HEK293 (cell line): ENCODE results near the gene FADS1.

ENCODE experiments used
- CTCF ChIA-PET: fragments of 350-600 bp; formaldehyde crosslinking; extraction: SDS; loops from one replicate; lab custom pipeline; 2021; ENCODE audit warnings: antibody characterized with exemption; lab: Yijun Ruan, JAX
- POLR2A ChIA-PET: fragments of 300-600 bp; formaldehyde crosslinking; extraction: SDS; loops from one replicate; lab custom pipeline; 2020; ENCODE audit warnings: antibody characterized with exemption, inconsistent platforms; lab: Yijun Ruan, JAX
- H3K27ac ChIP-seq: fragments of 200-500 bp; sonication (Bioruptor generic); 2 replicates; pipeline ENCODE4 v1.5.1; 2014; ENCODE audit warnings: low read depth, low read length, control low read depth, inconsistent platforms; ENCODE audit errors: extremely low read depth
- H3K36me3 ChIP-seq, 2 experiments: fragments of 200-500 bp in 1 of 2; sonication (Bioruptor generic) in 1 of 2; 1 replicate in 1 of 2; 2 replicates in 1 of 2; pipeline ENCODE4 v1.5.1; 2014 to 2017; ENCODE audit warnings: inconsistent platforms in 2 of 2, low read length in 2 of 2; ENCODE audit not compliant: control insufficient read depth in 2 of 2, insufficient read depth in 1 of 2
- H3K4me1 ChIP-seq: fragments of 200-500 bp; sonication (Bioruptor generic); 2 replicates; pipeline ENCODE4 v1.5.1; 2014; ENCODE audit warnings: mild to moderate bottlenecking, low read length, inconsistent platforms; ENCODE audit not compliant: control insufficient read depth, insufficient read depth
- H3K4me3 ChIP-seq: 2 replicates; pipeline ENCODE4 v1.5.1; 2011; ENCODE audit warnings: low read depth, mild to moderate bottlenecking, control low read depth, low read length, moderate library complexity
- H3K9me3 ChIP-seq: fragments of 200-500 bp; sonication (Bioruptor generic); 2 replicates; pipeline ENCODE4 v1.5.1; 2014; ENCODE audit warnings: low read depth, low read length, inconsistent platforms; ENCODE audit not compliant: control insufficient read depth, insufficient read depth
- EGR2 ChIP-seq: fragments of 450-650 bp; formaldehyde crosslinking; IDR thresholded peaks from 2 replicates; pipeline ENCODE4 v1.5.1; 2016; ENCODE audit warnings: low read depth, missing biosample characterization, missing genetic modification characterization
- GFI1B ChIP-seq: fragments of 450-650 bp; formaldehyde crosslinking; IDR thresholded peaks from 2 replicates; pipeline ENCODE4 v1.5.1; 2016; ENCODE audit warnings: missing biosample characterization, missing genetic modification characterization
- GLI2 ChIP-seq: fragments of 450-650 bp; formaldehyde crosslinking; IDR thresholded peaks from 2 replicates; pipeline ENCODE4; 2017; ENCODE audit warnings: missing biosample characterization, missing genetic modification characterization, low read depth, borderline replicate concordance
- SALL2 ChIP-seq: fragments of 450-650 bp; formaldehyde crosslinking; IDR thresholded peaks from 2 replicates; pipeline ENCODE4 v1.5.0; 2017; ENCODE audit warnings: missing biosample characterization, mild to moderate bottlenecking, missing genetic modification characterization, borderline replicate concordance
- WT1 ChIP-seq: fragments of 450-650 bp; formaldehyde crosslinking; IDR thresholded peaks from 2 replicates; pipeline ENCODE4 v1.5.1; 2016; ENCODE audit warnings: missing biosample characterization, missing genetic modification characterization
- ZNF114 ChIP-seq: fragments of 450-650 bp; formaldehyde crosslinking; IDR thresholded peaks from 2 replicates; pipeline ENCODE4 v1.5.0; 2017; ENCODE audit warnings: missing biosample characterization, missing genetic modification characterization
- ZNF140 ChIP-seq: fragments of 450-650 bp; formaldehyde crosslinking; IDR thresholded peaks from 2 replicates; pipeline ENCODE4 v1.5.1; 2016; ENCODE audit warnings: missing biosample characterization, missing genetic modification characterization
- ZNF175 ChIP-seq: fragments of 450-650 bp; formaldehyde crosslinking; IDR thresholded peaks from 2 replicates; pipeline ENCODE4 v1.5.1; 2016; ENCODE audit warnings: missing biosample characterization, missing genetic modification characterization
- ZNF23 ChIP-seq: fragments of 450-650 bp; formaldehyde crosslinking; IDR thresholded peaks from 2 replicates; pipeline ENCODE4 v1.5.1; 2016; ENCODE audit warnings: missing biosample characterization, missing genetic modification characterization, borderline replicate concordance
- ZNF37A ChIP-seq: fragments of 450-650 bp; IDR thresholded peaks from 2 replicates; pipeline ENCODE4 v1.5.1; 2018; ENCODE audit warnings: missing biosample characterization, missing genetic modification characterization
- ZNF416 ChIP-seq: fragments of 450-650 bp; formaldehyde crosslinking; IDR thresholded peaks from 2 replicates; pipeline ENCODE4 v1.5.1; 2016; ENCODE audit warnings: missing biosample characterization, missing genetic modification characterization
- ZNF560 ChIP-seq: fragments of 450-650 bp; formaldehyde crosslinking; IDR thresholded peaks from 2 replicates; pipeline ENCODE4 v1.5.1; 2017; ENCODE audit warnings: missing biosample characterization, missing genetic modification characterization, borderline replicate concordance
- ZNF571 ChIP-seq: fragments of 450-650 bp; formaldehyde crosslinking; IDR thresholded peaks from 2 replicates; pipeline ENCODE4 v1.5.0; 2017; ENCODE audit warnings: missing biosample characterization, missing genetic modification characterization
- ZNF776 ChIP-seq: fragments of 450-650 bp; formaldehyde crosslinking; IDR thresholded peaks from 2 replicates; pipeline ENCODE4 v1.5.0; 2017; ENCODE audit warnings: missing biosample characterization, missing genetic modification characterization, borderline replicate concordance
- TF ChIP-seq, protein P1 (sequence below): fragments of 450-650 bp; formaldehyde crosslinking; IDR thresholded peaks from 2 replicates; pipeline ENCODE4 v1.5.1; 2017; ENCODE audit warnings: missing biosample characterization, missing genetic modification characterization
- TF ChIP-seq, protein P2 (sequence below): sonication (generic); formaldehyde crosslinking; IDR thresholded peaks from 2 replicates; pipeline ENCODE4 v1.8.1; 2022; ENCODE audit warnings: mild to moderate bottlenecking, moderate library complexity, missing genetic modification reagents
- TF ChIP-seq, protein P3 (sequence below): fragments of 450-650 bp; formaldehyde crosslinking; IDR thresholded peaks from 2 replicates; pipeline ENCODE4 v1.5.1; 2016; ENCODE audit warnings: missing biosample characterization, missing genetic modification characterization
- TF ChIP-seq, protein P4 (sequence below): fragments of 450-650 bp; formaldehyde crosslinking; IDR thresholded peaks from 2 replicates; pipeline ENCODE4 v1.5.1; 2017; ENCODE audit warnings: missing biosample characterization, missing genetic modification characterization
- TF ChIP-seq, protein P5 (sequence below): fragments of 450-650 bp; formaldehyde crosslinking; IDR thresholded peaks from 2 replicates; pipeline ENCODE4 v1.5.1; 2016; ENCODE audit warnings: missing biosample characterization, missing genetic modification characterization
- TF ChIP-seq, protein P6 (sequence below): fragments of 450-650 bp; formaldehyde crosslinking; IDR thresholded peaks from 2 replicates; pipeline ENCODE4 v1.5.0; 2017; ENCODE audit warnings: missing biosample characterization, missing genetic modification characterization, borderline replicate concordance
- TF ChIP-seq, protein P7 (sequence below): fragments of 450-650 bp; formaldehyde crosslinking; IDR thresholded peaks from 2 replicates; pipeline ENCODE4 v1.5.1; 2016; ENCODE audit warnings: missing biosample characterization, missing genetic modification characterization, borderline replicate concordance

The FADS1 gene

DNA sequence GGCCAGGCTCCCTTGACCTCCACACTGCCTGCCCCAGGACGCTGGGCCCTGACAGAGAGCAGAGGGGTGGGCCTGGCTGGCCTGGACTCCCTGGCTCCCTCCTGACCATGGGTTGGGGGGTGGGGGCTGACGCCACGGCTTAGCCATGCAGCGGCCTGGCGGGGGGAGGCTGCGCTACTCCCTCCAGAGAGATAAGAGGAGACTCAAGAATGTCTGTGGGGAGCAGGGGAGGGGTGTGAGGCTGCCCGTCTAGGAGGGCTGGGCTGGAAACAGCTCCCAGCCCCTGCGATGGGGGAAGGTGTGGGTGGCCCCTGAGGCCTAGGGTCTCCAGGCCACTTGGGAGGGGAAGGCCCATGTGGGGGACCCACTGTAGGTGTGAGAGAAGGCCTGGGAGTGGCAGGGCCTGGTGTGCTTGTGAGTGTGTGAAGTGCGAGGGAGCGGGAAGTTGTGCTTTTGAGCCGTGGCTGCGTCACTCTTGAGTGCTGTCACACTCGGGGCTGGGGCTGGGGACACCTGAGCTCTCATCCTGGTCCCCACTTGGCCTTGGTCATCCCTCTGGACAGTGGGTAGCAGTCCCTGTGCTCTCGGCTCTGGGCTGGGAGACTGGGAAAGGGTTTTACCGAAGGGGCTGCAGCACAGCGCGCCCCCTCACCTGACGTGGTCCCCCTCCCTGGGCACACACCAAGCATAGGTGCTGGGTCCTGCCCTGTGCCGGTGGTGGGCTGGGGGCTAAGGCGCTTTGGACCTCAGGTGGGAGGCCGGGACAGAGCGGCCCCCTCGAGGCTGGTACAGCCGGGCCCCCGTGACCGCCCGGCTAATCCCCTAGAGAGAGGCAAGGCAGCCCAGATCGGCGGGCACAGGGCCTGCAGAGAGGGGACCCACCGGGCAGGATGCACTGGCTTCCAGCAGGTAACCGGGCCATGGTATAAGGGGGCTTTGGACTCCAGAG lies 62.0 kb downstream of the FADS1 start:
- no peak overlapping the region for H3K27ac ChIP-seq
- ChIA-PET POLR2A (no interaction called here), CTCF (interaction anchor here (0.6 to 1.7 kb wide), 5 partner anchors 12 to 354 kb away, joined by 3 to 5 read pairs (median 3); no protein-coding TSS in a partner anchor)
- H3K9me3 ChIP-seq: no peaks in the 10 kb centered on the region
- H3K36me3 ChIP-seq: no peaks in the 10 kb centered on the region
- H3K4me1 ChIP-seq: no peaks in the 10 kb centered on the region; the same call in 1 of the 2 replicates
- TF ChIP-seq, protein P1, sequence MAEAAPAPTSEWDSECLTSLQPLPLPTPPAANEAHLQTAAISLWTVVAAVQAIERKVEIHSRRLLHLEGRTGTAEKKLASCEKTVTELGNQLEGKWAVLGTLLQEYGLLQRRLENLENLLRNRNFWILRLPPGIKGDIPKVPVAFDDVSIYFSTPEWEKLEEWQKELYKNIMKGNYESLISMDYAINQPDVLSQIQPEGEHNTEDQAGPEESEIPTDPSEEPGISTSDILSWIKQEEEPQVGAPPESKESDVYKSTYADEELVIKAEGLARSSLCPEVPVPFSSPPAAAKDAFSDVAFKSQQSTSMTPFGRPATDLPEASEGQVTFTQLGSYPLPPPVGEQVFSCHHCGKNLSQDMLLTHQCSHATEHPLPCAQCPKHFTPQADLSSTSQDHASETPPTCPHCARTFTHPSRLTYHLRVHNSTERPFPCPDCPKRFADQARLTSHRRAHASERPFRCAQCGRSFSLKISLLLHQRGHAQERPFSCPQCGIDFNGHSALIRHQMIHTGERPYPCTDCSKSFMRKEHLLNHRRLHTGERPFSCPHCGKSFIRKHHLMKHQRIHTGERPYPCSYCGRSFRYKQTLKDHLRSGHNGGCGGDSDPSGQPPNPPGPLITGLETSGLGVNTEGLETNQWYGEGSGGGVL (tag by site-specific recombination): no peak; the same call in 1 of the 2 replicates
- no peak for TF ChIP-seq ZNF571
- TF ChIP-seq, protein P2, sequence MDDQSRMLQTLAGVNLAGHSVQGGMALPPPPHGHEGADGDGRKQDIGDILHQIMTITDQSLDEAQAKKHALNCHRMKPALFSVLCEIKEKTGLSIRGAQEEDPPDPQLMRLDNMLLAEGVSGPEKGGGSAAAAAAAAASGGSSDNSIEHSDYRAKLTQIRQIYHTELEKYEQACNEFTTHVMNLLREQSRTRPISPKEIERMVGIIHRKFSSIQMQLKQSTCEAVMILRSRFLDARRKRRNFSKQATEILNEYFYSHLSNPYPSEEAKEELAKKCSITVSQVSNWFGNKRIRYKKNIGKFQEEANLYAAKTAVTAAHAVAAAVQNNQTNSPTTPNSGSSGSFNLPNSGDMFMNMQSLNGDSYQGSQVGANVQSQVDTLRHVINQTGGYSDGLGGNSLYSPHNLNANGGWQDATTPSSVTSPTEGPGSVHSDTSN (CRISPR knock-in tag): no peak
- TF ChIP-seq SALL2 (tag by site-specific recombination): no peak
- TF ChIP-seq GFI1B (tag by site-specific recombination): no peak
- H3K4me3 ChIP-seq: no peak overlapping the region

DNA sequence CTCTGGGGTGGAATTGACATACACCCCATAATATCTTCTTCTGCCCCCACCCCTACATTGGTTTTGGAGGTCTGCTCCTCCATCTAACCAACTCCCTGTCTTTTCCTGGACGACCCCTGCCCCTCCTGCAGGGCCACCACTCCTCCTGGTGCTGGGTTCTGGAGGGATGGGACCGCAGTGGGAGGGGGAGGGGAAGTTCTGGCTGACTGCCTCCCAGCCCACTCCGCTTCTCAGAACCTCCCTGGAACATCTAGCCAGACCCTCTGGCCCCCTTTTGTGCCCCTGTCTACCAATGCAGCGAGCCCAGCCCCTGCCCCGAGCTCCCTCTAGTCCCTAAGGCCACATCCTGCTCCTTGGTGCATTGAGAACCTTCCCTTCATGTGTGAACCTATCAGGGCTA lies 63.1 kb downstream of the FADS1 start:
- Histone ChIP-seq H3K4me3 (no peak overlapping the region), H3K9me3 (no peaks in the 10 kb centered on the region), H3K4me1 (no peaks in the 10 kb centered on the region; the same call in 1 of the 2 replicates), H3K36me3 (no peaks in the 10 kb centered on the region), H3K27ac (no peak overlapping the region)
- POLR2A ChIA-PET: interaction anchor here (0.6 to 1.1 kb wide), 2 partner anchors 26 to 293 kb away, joined by 3 to 4 read pairs; no protein-coding TSS in a partner anchor
- CTCF ChIA-PET: interaction anchor here (0.6 to 1.7 kb wide), 11 partner anchors 8 to 355 kb away, joined by 3 to 7 read pairs (median 3); no protein-coding TSS in a partner anchor
- TF ChIP-seq WT1 (tag by site-specific recombination) (no peak), ZNF140 (tag by site-specific recombination) (no peak), ZNF23 (no peak), GLI2 (tag by site-specific recombination) (no peak), ZNF37A (no peak), EGR2 (tag by site-specific recombination) (no peak), ZNF560 (no peak), ZNF114 (no peak), ZNF776 (no peak), ZNF416 (tag by site-specific recombination) (no peak), ZNF175 (tag by site-specific recombination) (no peak)
- TF ChIP-seq, protein P3, sequence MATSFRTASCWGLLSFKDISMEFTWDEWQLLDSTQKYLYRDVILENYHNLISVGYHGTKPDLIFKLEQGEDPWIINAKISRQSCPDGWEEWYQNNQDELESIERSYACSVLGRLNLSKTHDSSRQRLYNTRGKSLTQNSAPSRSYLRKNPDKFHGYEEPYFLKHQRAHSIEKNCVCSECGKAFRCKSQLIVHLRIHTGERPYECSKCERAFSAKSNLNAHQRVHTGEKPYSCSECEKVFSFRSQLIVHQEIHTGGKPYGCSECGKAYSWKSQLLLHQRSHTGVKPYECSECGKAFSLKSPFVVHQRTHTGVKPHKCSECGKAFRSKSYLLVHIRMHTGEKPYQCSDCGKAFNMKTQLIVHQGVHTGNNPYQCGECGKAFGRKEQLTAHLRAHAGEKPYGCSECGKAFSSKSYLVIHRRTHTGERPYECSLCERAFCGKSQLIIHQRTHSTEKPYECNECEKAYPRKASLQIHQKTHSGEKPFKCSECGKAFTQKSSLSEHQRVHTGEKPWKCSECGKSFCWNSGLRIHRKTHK: no peak
- TF ChIP-seq, protein P4, sequence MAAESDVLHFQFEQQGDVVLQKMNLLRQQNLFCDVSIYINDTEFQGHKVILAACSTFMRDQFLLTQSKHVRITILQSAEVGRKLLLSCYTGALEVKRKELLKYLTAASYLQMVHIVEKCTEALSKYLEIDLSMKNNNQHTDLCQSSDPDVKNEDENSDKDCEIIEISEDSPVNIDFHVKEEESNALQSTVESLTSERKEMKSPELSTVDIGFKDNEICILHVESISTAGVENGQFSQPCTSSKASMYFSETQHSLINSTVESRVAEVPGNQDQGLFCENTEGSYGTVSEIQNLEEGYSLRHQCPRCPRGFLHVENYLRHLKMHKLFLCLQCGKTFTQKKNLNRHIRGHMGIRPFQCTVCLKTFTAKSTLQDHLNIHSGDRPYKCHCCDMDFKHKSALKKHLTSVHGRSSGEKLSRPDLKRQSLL: no peak
- TF ChIP-seq, protein P5, sequence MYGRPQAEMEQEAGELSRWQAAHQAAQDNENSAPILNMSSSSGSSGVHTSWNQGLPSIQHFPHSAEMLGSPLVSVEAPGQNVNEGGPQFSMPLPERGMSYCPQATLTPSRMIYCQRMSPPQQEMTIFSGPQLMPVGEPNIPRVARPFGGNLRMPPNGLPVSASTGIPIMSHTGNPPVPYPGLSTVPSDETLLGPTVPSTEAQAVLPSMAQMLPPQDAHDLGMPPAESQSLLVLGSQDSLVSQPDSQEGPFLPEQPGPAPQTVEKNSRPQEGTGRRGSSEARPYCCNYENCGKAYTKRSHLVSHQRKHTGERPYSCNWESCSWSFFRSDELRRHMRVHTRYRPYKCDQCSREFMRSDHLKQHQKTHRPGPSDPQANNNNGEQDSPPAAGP: no peak
- TF ChIP-seq, protein P6, sequence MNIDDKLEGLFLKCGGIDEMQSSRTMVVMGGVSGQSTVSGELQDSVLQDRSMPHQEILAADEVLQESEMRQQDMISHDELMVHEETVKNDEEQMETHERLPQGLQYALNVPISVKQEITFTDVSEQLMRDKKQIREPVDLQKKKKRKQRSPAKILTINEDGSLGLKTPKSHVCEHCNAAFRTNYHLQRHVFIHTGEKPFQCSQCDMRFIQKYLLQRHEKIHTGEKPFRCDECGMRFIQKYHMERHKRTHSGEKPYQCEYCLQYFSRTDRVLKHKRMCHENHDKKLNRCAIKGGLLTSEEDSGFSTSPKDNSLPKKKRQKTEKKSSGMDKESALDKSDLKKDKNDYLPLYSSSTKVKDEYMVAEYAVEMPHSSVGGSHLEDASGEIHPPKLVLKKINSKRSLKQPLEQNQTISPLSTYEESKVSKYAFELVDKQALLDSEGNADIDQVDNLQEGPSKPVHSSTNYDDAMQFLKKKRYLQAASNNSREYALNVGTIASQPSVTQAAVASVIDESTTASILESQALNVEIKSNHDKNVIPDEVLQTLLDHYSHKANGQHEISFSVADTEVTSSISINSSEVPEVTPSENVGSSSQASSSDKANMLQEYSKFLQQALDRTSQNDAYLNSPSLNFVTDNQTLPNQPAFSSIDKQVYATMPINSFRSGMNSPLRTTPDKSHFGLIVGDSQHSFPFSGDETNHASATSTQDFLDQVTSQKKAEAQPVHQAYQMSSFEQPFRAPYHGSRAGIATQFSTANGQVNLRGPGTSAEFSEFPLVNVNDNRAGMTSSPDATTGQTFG (tag by site-specific recombination): no peak
- TF ChIP-seq, protein P7, sequence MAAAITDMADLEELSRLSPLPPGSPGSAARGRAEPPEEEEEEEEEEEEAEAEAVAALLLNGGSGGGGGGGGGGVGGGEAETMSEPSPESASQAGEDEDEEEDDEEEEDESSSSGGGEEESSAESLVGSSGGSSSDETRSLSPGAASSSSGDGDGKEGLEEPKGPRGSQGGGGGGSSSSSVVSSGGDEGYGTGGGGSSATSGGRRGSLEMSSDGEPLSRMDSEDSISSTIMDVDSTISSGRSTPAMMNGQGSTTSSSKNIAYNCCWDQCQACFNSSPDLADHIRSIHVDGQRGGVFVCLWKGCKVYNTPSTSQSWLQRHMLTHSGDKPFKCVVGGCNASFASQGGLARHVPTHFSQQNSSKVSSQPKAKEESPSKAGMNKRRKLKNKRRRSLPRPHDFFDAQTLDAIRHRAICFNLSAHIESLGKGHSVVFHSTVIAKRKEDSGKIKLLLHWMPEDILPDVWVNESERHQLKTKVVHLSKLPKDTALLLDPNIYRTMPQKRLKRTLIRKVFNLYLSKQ (tag by site-specific recombination): no peak
- TF ChIP-seq, all 188 proteins: peak for 0
